ENCODE data around the gene RNF8. TPM values are rescaled to one million over a fixed set of nuclear protein-coding genes. Genes with fewer than 3 reads are reported as not detected.

RNF8 gene
- total and polyA plus RNA-seq, 11 donors = 10.3 to 20.6 (median 15.9) TPM

- peak overlapping the region in 6 of 12 donors; percentile 53 to 69 (median 62) for H3K27ac ChIP-seq
- H3K36me3 ChIP-seq = no peaks in the 10 kb centered on the region
- ATAC-seq (peak; percentile 18 to 63 (median 44)), DNase-seq (peak in 2 of 5 donors; percentile 27 to 29)
- WGBS, 4 donors = 5 to 6% (median 5%) methylated on average over 40 to 44 of the region's 44 CpGs
- no peak for TF ChIP-seq POLR2A (IDR thresholded peaks at IDR 0.05)
- no peak for TF ChIP-seq CTCF (IDR thresholded peaks at IDR 0.05)
- intact Hi-C loops (cut with DNase I) = no loop called here
- H3K4me1 ChIP-seq = peaks cover 0 to 34% (median 20%) of the 10 kb centered on the region in 12 donors
- no peaks in the 10 kb centered on the region for H3K9me3 ChIP-seq
- no peaks in the 10 kb centered on the region for H3K27me3 ChIP-seq
- H3K4me3 ChIP-seq = peak overlapping the region; percentile 52 to 98 (median 84)
Observed at GRCh38 chr6:37354526-37355384, 972 bp downstream of the RNF8 start.

GRCh38 chr6:37357288-37357687, 3.5 kb downstream of the RNF8 start:
- 11 to 27% (median 21%) methylated on average over 1 of the region's 1 CpG for WGBS, 4 donors
- intact Hi-C loops (cut with DNase I) = no loop called here
- no peak for DNase-seq
- Histone ChIP-seq H3K4me1 (peaks cover 0 to 36% (median 20%) of the 10 kb centered on the region in 12 donors), H3K9me3 (no peaks in the 10 kb centered on the region), H3K4me3 (no peak overlapping the region), H3K36me3 (peaks cover 0 to 22% (median 17%) of the 10 kb centered on the region in 9 donors), H3K27ac (no peak overlapping the region), H3K27me3 (no peaks in the 10 kb centered on the region)
- TF ChIP-seq POLR2A (IDR thresholded peaks at IDR 0.05) (no peak), CTCF (IDR thresholded peaks at IDR 0.05) (no peak)
- ATAC-seq = no peak

GRCh38 chr6:37357860-37358259, 4.1 kb downstream of the RNF8 start:
- 49 to 67% (median 59%) methylated on average over 2 of the region's 2 CpGs for WGBS, 4 donors
- intact Hi-C loops (cut with DNase I) = no loop called here
- peaks cover 0 to 28% (median 19%) of the 10 kb centered on the region in 9 donors for H3K36me3 ChIP-seq
- ATAC-seq = no peak
- H3K27me3 ChIP-seq = no peaks in the 10 kb centered on the region
- H3K4me1 ChIP-seq = peaks cover 0 to 36% (median 20%) of the 10 kb centered on the region in 12 donors
- DNase-seq = no peak
- H3K4me3 ChIP-seq = no peak overlapping the region
- no peaks in the 10 kb centered on the region for H3K9me3 ChIP-seq
- no peak overlapping the region for H3K27ac ChIP-seq
- TF ChIP-seq POLR2A (IDR thresholded peaks at IDR 0.05) (no peak), CTCF (IDR thresholded peaks at IDR 0.05) (no peak)

DNA sequence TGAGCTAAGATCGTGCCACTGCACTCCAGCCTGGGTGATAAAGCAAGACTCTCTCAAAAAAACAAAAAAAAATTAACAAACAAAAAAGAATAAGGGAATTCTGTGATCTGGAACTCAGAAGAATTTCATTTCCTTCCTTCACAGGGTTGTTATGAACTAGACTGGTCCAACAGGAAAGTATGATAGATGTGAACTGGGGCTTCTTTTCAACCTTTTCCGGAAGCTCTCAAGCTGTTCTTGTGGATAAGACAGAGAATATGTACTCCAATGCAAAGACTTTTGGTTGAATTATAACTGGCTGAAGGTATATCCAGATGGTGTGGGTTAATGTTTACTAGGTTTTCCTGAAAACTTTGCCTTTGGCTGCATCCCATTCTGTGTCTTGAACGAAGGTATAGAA, 5.3 kb downstream of the RNF8 start:
- H3K36me3 ChIP-seq = peaks cover 0 to 39% (median 30%) of the 10 kb centered on the region in 9 donors
- no peak overlapping the region for H3K27ac ChIP-seq
- DNase-seq (no peak), ATAC-seq (no peak)
- H3K27me3 ChIP-seq = no peaks in the 10 kb centered on the region
- intact Hi-C loops (cut with DNase I) = no loop called here
- WGBS, 4 donors = 80 to 88% (median 84%) methylated on average over 3 of the region's 3 CpGs
- TF ChIP-seq POLR2A (IDR thresholded peaks at IDR 0.05) (no peak), CTCF (IDR thresholded peaks at IDR 0.05) (no peak)
- no peaks in the 10 kb centered on the region for H3K9me3 ChIP-seq
- no peak overlapping the region for H3K4me3 ChIP-seq
- peaks cover 0 to 28% (median 15%) of the 10 kb centered on the region in 12 donors for H3K4me1 ChIP-seq

Data from heart left ventricle (tissue), 16 donors.